ENCODE results near the gene SMARCD2. TPM values are rescaled to one million over a fixed set of nuclear protein-coding genes. Genes with fewer than 3 reads are reported as not detected.

SMARCD2 gene
- total RNA-seq, 2 experiments from 2014 or later = 102 to 111 TPM

DNA sequence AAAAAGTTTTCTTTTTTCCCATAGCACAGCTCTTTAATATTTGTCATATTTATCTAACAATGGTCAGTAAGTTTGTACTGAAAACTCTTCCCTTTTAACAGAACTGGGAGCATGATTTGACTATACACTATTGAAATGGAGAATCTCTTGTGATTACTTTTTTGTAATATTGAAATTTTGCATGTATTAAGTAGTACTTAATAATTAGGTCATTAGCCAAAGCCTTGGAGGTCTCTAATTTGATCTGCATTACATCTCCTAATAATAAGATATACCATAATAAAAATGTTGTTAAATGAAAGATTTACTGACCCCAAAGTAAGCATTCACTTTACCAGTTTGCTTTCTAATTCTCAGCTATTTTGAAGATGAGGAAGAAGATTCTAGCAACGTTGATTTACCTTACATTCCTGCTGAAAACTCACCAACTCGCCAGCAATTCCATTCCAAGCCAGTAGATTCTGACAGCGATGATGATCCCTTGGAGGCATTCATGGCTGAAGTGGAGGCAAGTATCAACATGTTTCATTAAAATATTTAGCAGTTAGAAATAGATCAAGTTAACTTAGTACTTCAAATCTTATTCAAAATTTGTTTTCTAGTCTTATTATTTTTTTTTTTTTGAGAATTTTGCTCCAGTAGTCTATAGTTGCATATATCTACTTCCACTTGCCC lies 50.3 kb downstream of the SMARCD2 start:
- H3K27me3 ChIP-seq (ENCODE audit: control insufficient read depth in 1 of 2, insufficient read depth in 2 of 2, low read length in 2 of 2) = no peaks in the 10 kb centered on the region
- H3K27ac ChIP-seq (ENCODE audit: low read depth in 1 of 2, low read length in 2 of 2) = no peak overlapping the region
- Mint-ChIP-seq H3K27ac (no peak overlapping the region), H3K9me3 (no peaks in the 10 kb centered on the region), H3K27me3 (no peaks in the 10 kb centered on the region), H3K36me3 (ENCODE audit: low read depth) (peaks cover 86% of the 10 kb centered on the region), H3K4me1 (ENCODE audit: low read depth) (peaks cover 4% of the 10 kb centered on the region), H3K4me3 (no peak overlapping the region)
- CTCF ChIA-PET = no interaction called here
- DNase-seq (no peak), ATAC-seq (ENCODE audit: poor library complexity) (no peak)
- no peak overlapping the region for H3K4me3 ChIP-seq (ENCODE audit: low read length)
- peaks cover 2% of the 10 kb centered on the region for H3K4me1 ChIP-seq (ENCODE audit: insufficient read depth, low read length)
- H3K9me3 ChIP-seq (ENCODE audit: control insufficient read depth in 1 of 2, insufficient read depth in 1 of 2, low read length in 2 of 2) = no peaks in the 10 kb centered on the region
- intact Hi-C loops (cut with DNase I, micrococcal nuclease) = no loop called here
- H3K36me3 ChIP-seq (ENCODE audit: insufficient read depth, low read length) = peaks cover 85% of the 10 kb centered on the region
- POLR2A ChIA-PET = no interaction called here
- TF ChIP-seq, protein P1, sequence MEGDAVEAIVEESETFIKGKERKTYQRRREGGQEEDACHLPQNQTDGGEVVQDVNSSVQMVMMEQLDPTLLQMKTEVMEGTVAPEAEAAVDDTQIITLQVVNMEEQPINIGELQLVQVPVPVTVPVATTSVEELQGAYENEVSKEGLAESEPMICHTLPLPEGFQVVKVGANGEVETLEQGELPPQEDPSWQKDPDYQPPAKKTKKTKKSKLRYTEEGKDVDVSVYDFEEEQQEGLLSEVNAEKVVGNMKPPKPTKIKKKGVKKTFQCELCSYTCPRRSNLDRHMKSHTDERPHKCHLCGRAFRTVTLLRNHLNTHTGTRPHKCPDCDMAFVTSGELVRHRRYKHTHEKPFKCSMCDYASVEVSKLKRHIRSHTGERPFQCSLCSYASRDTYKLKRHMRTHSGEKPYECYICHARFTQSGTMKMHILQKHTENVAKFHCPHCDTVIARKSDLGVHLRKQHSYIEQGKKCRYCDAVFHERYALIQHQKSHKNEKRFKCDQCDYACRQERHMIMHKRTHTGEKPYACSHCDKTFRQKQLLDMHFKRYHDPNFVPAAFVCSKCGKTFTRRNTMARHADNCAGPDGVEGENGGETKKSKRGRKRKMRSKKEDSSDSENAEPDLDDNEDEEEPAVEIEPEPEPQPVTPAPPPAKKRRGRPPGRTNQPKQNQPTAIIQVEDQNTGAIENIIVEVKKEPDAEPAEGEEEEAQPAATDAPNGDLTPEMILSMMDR (IDR thresholded peaks at IDR 0.05) = no peak

- Mint-ChIP-seq H3K27ac (no peak overlapping the region), H3K36me3 (ENCODE audit: low read depth) (peaks cover 82% of the 10 kb centered on the region), H3K4me1 (ENCODE audit: low read depth) (peaks cover 10% of the 10 kb centered on the region), H3K4me3 (no peak overlapping the region), H3K9me3 (no peaks in the 10 kb centered on the region), H3K27me3 (no peaks in the 10 kb centered on the region)
- DNase-seq (no peak), ATAC-seq (ENCODE audit: poor library complexity) (no peak)
- no peaks in the 10 kb centered on the region for H3K27me3 ChIP-seq (ENCODE audit: control insufficient read depth in 1 of 2, insufficient read depth in 2 of 2, low read length in 2 of 2)
- no peaks in the 10 kb centered on the region for H3K9me3 ChIP-seq (ENCODE audit: control insufficient read depth in 1 of 2, insufficient read depth in 1 of 2, low read length in 2 of 2)
- TF ChIP-seq, protein P1 (IDR thresholded peaks at IDR 0.05) = no peak
- CTCF ChIA-PET = no interaction called here
- H3K4me1 ChIP-seq (ENCODE audit: insufficient read depth, low read length) = peaks cover 2% of the 10 kb centered on the region
- peaks cover 76% of the 10 kb centered on the region for H3K36me3 ChIP-seq (ENCODE audit: insufficient read depth, low read length)
- H3K27ac ChIP-seq (ENCODE audit: low read depth in 1 of 2, low read length in 2 of 2) = no peak overlapping the region
- POLR2A ChIA-PET = interaction anchor here (2.0 kb wide), 1 partner anchor 16 kb away, joined by 5 read pairs; the partner anchor contains the start of genes CCDC47 and DDX42
- H3K4me3 ChIP-seq (ENCODE audit: low read length) = no peak overlapping the region
- intact Hi-C loops (cut with DNase I, micrococcal nuclease) = no loop called here
Observed at GRCh38 chr17:63790057-63790456, 52.4 kb downstream of the SMARCD2 start.

DNA sequence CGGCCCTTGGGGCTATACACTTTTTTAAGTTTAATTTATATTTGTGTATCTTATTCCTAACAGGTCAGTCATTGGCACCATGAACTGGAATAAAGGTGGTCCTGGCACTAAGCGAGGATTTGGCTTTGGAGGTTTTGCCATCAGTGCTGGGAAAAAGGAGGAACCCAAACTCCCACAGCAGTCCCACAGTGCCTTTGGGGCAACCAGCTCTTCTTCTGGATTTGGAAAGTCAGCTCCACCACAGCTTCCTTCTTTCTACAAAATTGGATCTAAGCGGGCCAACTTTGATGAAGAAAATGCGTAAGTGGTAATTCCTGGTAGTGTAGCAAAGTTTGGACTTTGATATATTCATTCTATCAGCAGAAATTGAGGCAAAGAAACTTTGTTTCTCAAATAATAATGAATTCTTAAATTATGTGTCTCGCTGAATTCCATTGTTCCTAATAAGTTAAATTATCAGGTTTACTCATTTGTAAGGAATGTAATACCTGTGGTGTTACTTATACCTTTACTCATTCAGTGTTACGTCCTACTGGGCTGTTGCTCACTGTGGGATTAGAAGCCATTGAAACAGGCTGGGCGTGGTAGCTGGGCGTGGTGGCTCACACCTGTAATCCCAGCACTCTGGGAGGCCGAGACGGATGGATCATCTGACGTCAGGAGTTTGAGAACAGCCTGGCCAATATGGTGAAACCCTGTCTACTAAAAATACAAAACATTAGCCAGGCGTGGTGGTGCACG lies 55.3 kb downstream of the SMARCD2 start:
- H3K27ac ChIP-seq (ENCODE audit: low read depth in 1 of 2, low read length in 2 of 2) = no peak overlapping the region
- peaks cover 26% of the 10 kb centered on the region for H3K4me1 Mint-ChIP-seq (ENCODE audit: low read depth)
- no peaks in the 10 kb centered on the region for H3K9me3 Mint-ChIP-seq
- POLR2A ChIA-PET = interaction anchor here (0.6 to 0.7 kb wide), 2 partner anchors 9 to 90 kb away, joined by 3 read pairs; no protein-coding TSS in a partner anchor
- DNase-seq = no peak
- H3K36me3 ChIP-seq (ENCODE audit: insufficient read depth, low read length) = peaks cover 63% of the 10 kb centered on the region
- no peak overlapping the region for H3K4me3 Mint-ChIP-seq
- H3K4me3 ChIP-seq (ENCODE audit: low read length) = no peak overlapping the region
- TF ChIP-seq, protein P1 (IDR thresholded peaks at IDR 0.05) = no peak
- no peaks in the 10 kb centered on the region for H3K4me1 ChIP-seq (ENCODE audit: insufficient read depth, low read length)
- CTCF ChIA-PET = no interaction called here
- no peaks in the 10 kb centered on the region for H3K9me3 ChIP-seq (ENCODE audit: control insufficient read depth in 1 of 2, insufficient read depth in 1 of 2, low read length in 2 of 2)
- intact Hi-C loops (cut with DNase I, micrococcal nuclease) = no loop called here
- H3K27ac Mint-ChIP-seq = no peak overlapping the region
- peaks cover 74% of the 10 kb centered on the region for H3K36me3 Mint-ChIP-seq (ENCODE audit: low read depth)
- H3K27me3 ChIP-seq (ENCODE audit: control insufficient read depth in 1 of 2, insufficient read depth in 2 of 2, low read length in 2 of 2) = no peaks in the 10 kb centered on the region
- no peaks in the 10 kb centered on the region for H3K27me3 Mint-ChIP-seq
- ATAC-seq (ENCODE audit: poor library complexity) = no peak

All from CD4-positive, alpha-beta T cell (primary cell).